ENCODE measurements around the gene RAB11A. TPM values are rescaled to one million over a fixed set of nuclear protein-coding genes. Genes with fewer than 3 reads are reported as not detected.

RAB11A gene
- total and polyA plus RNA-seq, 2 of the 13 experiments (the other 11 are each of a cell fraction or from before 2014, with no cell fraction given): 161 to 162 TPM

DNA sequence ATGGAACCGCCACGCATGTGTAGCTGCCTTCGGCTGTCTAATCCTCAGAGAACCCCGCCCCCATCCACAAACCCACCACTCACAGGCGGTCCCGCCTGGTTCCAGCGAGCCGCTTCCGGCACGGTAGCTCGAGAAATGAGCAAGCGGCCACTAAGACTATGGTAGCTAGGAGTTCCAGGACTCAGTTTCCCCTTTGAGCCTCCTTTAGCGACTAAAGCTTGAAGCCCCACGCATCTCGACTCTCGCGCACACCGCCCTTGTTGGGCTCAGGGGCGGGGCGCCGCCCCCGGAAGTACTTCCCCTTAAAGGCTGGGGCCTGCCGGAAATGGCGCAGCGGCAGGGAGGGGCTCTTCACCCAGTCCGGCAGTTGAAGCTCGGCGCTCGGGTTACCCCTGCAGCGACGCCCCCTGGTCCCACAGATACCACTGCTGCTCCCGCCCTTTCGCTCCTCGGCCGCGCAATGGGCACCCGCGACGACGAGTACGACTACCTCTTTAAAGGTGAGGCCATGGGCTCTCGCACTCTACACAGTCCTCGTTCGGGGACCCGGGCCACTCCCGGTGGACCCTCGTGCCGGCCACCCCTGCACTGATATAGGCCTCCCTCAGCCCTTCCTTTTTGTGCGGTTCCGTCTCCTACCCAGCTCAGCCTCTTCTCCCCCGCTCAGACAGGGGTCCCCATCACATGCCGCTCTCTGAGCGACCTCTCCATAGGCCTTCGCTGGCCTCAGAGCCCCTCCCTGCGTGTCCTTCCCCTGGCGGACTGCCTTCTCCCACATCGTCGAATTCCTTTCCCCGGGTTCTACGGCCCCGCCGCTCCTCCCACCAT, at the start of gene RAB11A (continued):
- TF ChIP-seq SYNCRIP (IDR thresholded peaks at IDR 0.05; ENCODE audit: insufficient read depth, low read depth, low read length) (no peak), WIZ (CRISPR knock-in tag; IDR thresholded peaks at IDR 0.05) (0 out of 2 replicates have a peak, but pooled peaks have one; percentile 80), YEATS4 (CRISPR knock-in tag; IDR thresholded peaks at IDR 0.05; ENCODE audit: borderline replicate concordance) (peak; percentile 80), ZNF143 (CRISPR knock-in tag; IDR thresholded peaks at IDR 0.05) (peak; percentile 14; the same call in 1 of the 2 replicates), NFKB2 (CRISPR knock-in tag; IDR thresholded peaks at IDR 0.05; ENCODE audit: borderline replicate concordance) (peak; percentile 42; the same call in 1 of the 2 replicates), ZNF224 (CRISPR knock-in tag; IDR thresholded peaks at IDR 0.05) (no peak; the same call in 1 of the 2 replicates), ETV5 (CRISPR knock-in tag; IDR thresholded peaks at IDR 0.05; ENCODE audit: borderline replicate concordance) (peak; percentile 41; the same call in 1 of the 2 replicates), TOE1 (CRISPR knock-in tag; IDR thresholded peaks at IDR 0.05) (peak; percentile 69; the same call in 1 of the 2 replicates), REL (CRISPR knock-in tag; conservative IDR thresholded peaks at IDR 0.05) (peak; percentile 62; the same call in 1 of the 2 replicates), BRD4 (CRISPR knock-in tag; IDR thresholded peaks at IDR 0.05) (no peak; the same call in 1 of the 2 replicates)
- TF ChIP-seq, protein P1, sequence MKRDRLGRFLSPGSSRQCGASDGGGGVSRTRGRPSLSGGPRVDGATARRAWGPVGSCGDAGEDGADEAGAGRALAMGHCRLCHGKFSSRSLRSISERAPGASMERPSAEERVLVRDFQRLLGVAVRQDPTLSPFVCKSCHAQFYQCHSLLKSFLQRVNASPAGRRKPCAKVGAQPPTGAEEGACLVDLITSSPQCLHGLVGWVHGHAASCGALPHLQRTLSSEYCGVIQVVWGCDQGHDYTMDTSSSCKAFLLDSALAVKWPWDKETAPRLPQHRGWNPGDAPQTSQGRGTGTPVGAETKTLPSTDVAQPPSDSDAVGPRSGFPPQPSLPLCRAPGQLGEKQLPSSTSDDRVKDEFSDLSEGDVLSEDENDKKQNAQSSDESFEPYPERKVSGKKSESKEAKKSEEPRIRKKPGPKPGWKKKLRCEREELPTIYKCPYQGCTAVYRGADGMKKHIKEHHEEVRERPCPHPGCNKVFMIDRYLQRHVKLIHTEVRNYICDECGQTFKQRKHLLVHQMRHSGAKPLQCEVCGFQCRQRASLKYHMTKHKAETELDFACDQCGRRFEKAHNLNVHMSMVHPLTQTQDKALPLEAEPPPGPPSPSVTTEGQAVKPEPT (CRISPR knock-in tag; IDR thresholded peaks at IDR 0.05; ENCODE audit: low read depth): peak; percentile 67
- TF ChIP-seq, protein P2, sequence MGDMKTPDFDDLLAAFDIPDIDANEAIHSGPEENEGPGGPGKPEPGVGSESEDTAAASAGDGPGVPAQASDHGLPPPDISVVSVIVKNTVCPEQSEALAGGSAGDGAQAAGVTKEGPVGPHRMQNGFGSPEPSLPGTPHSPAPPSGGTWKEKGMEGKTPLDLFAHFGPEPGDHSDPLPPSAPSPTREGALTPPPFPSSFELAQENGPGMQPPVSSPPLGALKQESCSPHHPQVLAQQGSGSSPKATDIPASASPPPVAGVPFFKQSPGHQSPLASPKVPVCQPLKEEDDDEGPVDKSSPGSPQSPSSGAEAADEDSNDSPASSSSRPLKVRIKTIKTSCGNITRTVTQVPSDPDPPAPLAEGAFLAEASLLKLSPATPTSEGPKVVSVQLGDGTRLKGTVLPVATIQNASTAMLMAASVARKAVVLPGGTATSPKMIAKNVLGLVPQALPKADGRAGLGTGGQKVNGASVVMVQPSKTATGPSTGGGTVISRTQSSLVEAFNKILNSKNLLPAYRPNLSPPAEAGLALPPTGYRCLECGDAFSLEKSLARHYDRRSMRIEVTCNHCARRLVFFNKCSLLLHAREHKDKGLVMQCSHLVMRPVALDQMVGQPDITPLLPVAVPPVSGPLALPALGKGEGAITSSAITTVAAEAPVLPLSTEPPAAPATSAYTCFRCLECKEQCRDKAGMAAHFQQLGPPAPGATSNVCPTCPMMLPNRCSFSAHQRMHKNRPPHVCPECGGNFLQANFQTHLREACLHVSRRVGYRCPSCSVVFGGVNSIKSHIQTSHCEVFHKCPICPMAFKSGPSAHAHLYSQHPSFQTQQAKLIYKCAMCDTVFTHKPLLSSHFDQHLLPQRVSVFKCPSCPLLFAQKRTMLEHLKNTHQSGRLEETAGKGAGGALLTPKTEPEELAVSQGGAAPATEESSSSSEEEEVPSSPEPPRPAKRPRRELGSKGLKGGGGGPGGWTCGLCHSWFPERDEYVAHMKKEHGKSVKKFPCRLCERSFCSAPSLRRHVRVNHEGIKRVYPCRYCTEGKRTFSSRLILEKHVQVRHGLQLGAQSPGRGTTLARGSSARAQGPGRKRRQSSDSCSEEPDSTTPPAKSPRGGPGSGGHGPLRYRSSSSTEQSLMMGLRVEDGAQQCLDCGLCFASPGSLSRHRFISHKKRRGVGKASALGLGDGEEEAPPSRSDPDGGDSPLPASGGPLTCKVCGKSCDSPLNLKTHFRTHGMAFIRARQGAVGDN (CRISPR knock-in tag; IDR thresholded peaks at IDR 0.05): peak; percentile 94
- TF ChIP-seq, protein P3, sequence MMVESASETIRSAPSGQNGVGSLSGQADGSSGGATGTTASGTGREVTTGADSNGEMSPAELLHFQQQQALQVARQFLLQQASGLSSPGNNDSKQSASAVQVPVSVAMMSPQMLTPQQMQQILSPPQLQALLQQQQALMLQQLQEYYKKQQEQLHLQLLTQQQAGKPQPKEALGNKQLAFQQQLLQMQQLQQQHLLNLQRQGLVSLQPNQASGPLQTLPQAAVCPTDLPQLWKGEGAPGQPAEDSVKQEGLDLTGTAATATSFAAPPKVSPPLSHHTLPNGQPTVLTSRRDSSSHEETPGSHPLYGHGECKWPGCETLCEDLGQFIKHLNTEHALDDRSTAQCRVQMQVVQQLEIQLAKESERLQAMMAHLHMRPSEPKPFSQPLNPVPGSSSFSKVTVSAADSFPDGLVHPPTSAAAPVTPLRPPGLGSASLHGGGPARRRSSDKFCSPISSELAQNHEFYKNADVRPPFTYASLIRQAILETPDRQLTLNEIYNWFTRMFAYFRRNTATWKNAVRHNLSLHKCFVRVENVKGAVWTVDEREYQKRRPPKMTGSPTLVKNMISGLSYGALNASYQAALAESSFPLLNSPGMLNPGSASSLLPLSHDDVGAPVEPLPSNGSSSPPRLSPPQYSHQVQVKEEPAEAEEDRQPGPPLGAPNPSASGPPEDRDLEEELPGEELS (CRISPR knock-in tag; IDR thresholded peaks at IDR 0.05): peak; percentile 45; the same call in 1 of the 2 replicates

All from HepG2 (cell line).